ENCODE results near the gene EIF4ENIF1. TPM values are rescaled to one million over a fixed set of nuclear protein-coding genes. Genes with fewer than 3 reads are reported as not detected.

Gene EIF4ENIF1
- total RNA-seq, 2 donors from 2014 or later, result 34.5 to 37.1 TPM

- Mint-ChIP-seq H3K4me3 (no peak overlapping the region), H3K27ac (no peak overlapping the region)
- WGBS, 2 experiments (ENCODE audit: insufficient coverage in 1 of 2, insufficient read length in 1 of 2), result 91 to 93% methylated on average over 7 to 13 of the region's 14 CpGs
Observed at GRCh38 chr22:31503211-31503964, 13.7 kb upstream of the EIF4ENIF1 start.

GRCh38 chr22:31501738-31502137, 12.1 kb upstream of the EIF4ENIF1 start:
- H3K36me3 ChIP-seq (ENCODE audit: control insufficient read depth, insufficient read depth, low read length), result no peaks in the 10 kb centered on the region
- H3K27me3 ChIP-seq (ENCODE audit: control insufficient read depth, insufficient read depth, low read length, poor library complexity, severe bottlenecking), result peaks cover 7% of the 10 kb centered on the region
- Mint-ChIP-seq H3K36me3 (ENCODE audit: low read depth) (peaks cover 17% of the 10 kb centered on the region), H3K27me3 (ENCODE audit: insufficient read depth) (peaks cover 10% of the 10 kb centered on the region), H3K4me3 (no peak overlapping the region), H3K4me1 (no peaks in the 10 kb centered on the region), H3K27ac (no peak overlapping the region), H3K9me3 (peaks cover 6% of the 10 kb centered on the region)
- no peak overlapping the region for H3K4me3 ChIP-seq (ENCODE audit: low read length)
- no peak overlapping the region for H3K9ac ChIP-seq (ENCODE audit: extremely low read depth, low read length, poor library complexity, severe bottlenecking)
- no peak for DNase-seq
- H3K27ac ChIP-seq (ENCODE audit: low read depth, low read length), result no peak overlapping the region
- WGBS, 2 experiments (ENCODE audit: insufficient coverage in 1 of 2, insufficient read length in 1 of 2), result 89% methylated on average over 2 of the region's 2 CpGs; no CpG with 5 or more reads in 1 of the 2 experiments
- H3K9me3 ChIP-seq (ENCODE audit: control insufficient read depth, low read length), result peaks cover 12% of the 10 kb centered on the region
- no peaks in the 10 kb centered on the region for H3K4me1 ChIP-seq (ENCODE audit: control insufficient read depth, insufficient read depth, low read length)
- TF ChIP-seq CTCF (conservative IDR thresholded peaks at IDR 0.05), result no peak

More at GRCh38 chr22:31503211-31503964, 13.7 kb upstream of the EIF4ENIF1 start:
- Histone ChIP-seq H3K4me3 (ENCODE audit: low read length) (no peak overlapping the region), H3K36me3 (ENCODE audit: control insufficient read depth, insufficient read depth, low read length) (no peaks in the 10 kb centered on the region), H3K9ac (ENCODE audit: extremely low read depth, low read length, poor library complexity, severe bottlenecking) (no peak overlapping the region), H3K4me1 (ENCODE audit: control insufficient read depth, insufficient read depth, low read length) (no peaks in the 10 kb centered on the region), H3K27ac (ENCODE audit: low read depth, low read length) (no peak overlapping the region), H3K9me3 (ENCODE audit: control insufficient read depth, low read length) (no peaks in the 10 kb centered on the region), H3K27me3 (ENCODE audit: control insufficient read depth, insufficient read depth, low read length, poor library complexity, severe bottlenecking) (no peaks in the 10 kb centered on the region)
- Mint-ChIP-seq H3K27me3 (ENCODE audit: insufficient read depth) (no peaks in the 10 kb centered on the region), H3K9me3 (peaks cover 8% of the 10 kb centered on the region), H3K4me1 (no peaks in the 10 kb centered on the region), H3K36me3 (ENCODE audit: low read depth) (peaks cover 21% of the 10 kb centered on the region)
- no peak for DNase-seq
- no peak for TF ChIP-seq CTCF (conservative IDR thresholded peaks at IDR 0.05)

GRCh38 chr22:31497148-31497938, 7.7 kb upstream of the EIF4ENIF1 start:
- DNase-seq, result no peak
- peak overlapping the region; percentile 13 for H3K9ac ChIP-seq (ENCODE audit: extremely low read depth, low read length, poor library complexity, severe bottlenecking)
- H3K27ac ChIP-seq (ENCODE audit: low read depth, low read length), result no peak overlapping the region
- H3K4me3 ChIP-seq (ENCODE audit: low read length), result peak overlapping the region; percentile 85
- H3K9me3 ChIP-seq (ENCODE audit: control insufficient read depth, low read length), result peaks cover 12% of the 10 kb centered on the region
- Mint-ChIP-seq H3K4me3 (peak overlapping the region; percentile 74), H3K27ac (no peak overlapping the region), H3K27me3 (ENCODE audit: insufficient read depth) (peaks cover 38% of the 10 kb centered on the region), H3K36me3 (ENCODE audit: low read depth) (peaks cover 13% of the 10 kb centered on the region), H3K4me1 (peaks cover 2% of the 10 kb centered on the region), H3K9me3 (peaks cover 6% of the 10 kb centered on the region)
- WGBS, 2 experiments (ENCODE audit: insufficient coverage in 1 of 2, insufficient read length in 1 of 2), result 89 to 92% methylated on average over 7 to 10 of the region's 10 CpGs
- H3K36me3 ChIP-seq (ENCODE audit: control insufficient read depth, insufficient read depth, low read length), result no peaks in the 10 kb centered on the region
- H3K27me3 ChIP-seq (ENCODE audit: control insufficient read depth, insufficient read depth, low read length, poor library complexity, severe bottlenecking), result peaks cover 24% of the 10 kb centered on the region
- H3K4me1 ChIP-seq (ENCODE audit: control insufficient read depth, insufficient read depth, low read length), result no peaks in the 10 kb centered on the region
- no peak for TF ChIP-seq CTCF (conservative IDR thresholded peaks at IDR 0.05)

Measured in endodermal cell (in vitro differentiated cells).